OCI-LY3 (cell line): Measurements from ENCODE around the gene LMO7.

Source experiments
- H2AFZ ChIP-seq: fragments of 200-600, 300-600 bp; shearing (Covaris generic); 2 replicates; pipeline ENCODE4 v1.6.0; 2014; ENCODE audit warnings: antibody characterized with exemption, low read depth, low read length
- H3K27ac ChIP-seq: fragments of 200-600, 300-600 bp; sonication (generic); 2 replicates; pipeline ENCODE4 v1.5.1; 2014; ENCODE audit warnings: mild to moderate bottlenecking, low read length, moderate library complexity, mixed read lengths
- H3K27me3 ChIP-seq: fragments of 200-600, 300-600 bp; sonication (generic); 2 replicates; pipeline ENCODE4 v1.6.1; 2014; ENCODE audit warnings: low read depth, low read length, mixed read lengths
- H3K36me3 ChIP-seq: fragments of 200-600, 300-600 bp; sonication (generic); replicated peaks from 2 replicates; pipeline ENCODE3; 2014; ENCODE audit warnings: low read depth, low read length, mixed read lengths
- H3K4me1 ChIP-seq: fragments of 300-600, 200-600 bp; sonication (generic); 2 replicates; pipeline ENCODE4 v1.6.1; 2014; ENCODE audit warnings: low read length, mixed read lengths
- H3K4me2 ChIP-seq: fragments of 200-600, 300-600 bp; sonication (generic); 2 replicates; pipeline ENCODE4 v1.6.1; 2014; ENCODE audit warnings: low read length, mixed read lengths
- H3K4me3 ChIP-seq: fragments of 300-600, 200-600 bp; sonication (generic); 2 replicates; pipeline ENCODE4 v1.5.1; 2014; ENCODE audit warnings: antibody characterized with exemption, mild to moderate bottlenecking, low read length, moderate library complexity
- H3K79me2 ChIP-seq: fragments of 300-600, 200-600 bp; shearing (Covaris generic); 2 replicates; pipeline ENCODE4 v1.6.1; 2014; ENCODE audit warnings: mild to moderate bottlenecking, low read length, mixed read lengths
- H3K9ac ChIP-seq: fragments of 300-600, 200-600 bp; shearing (Covaris generic); 2 replicates; pipeline ENCODE4 v1.6.0; 2014; ENCODE audit warnings: mild to moderate bottlenecking, low read length, moderate library complexity
- H3K9me3 ChIP-seq: fragments of 200-600, 300-600 bp; shearing (Covaris generic); 2 replicates; pipeline ENCODE4 v1.6.1; 2014; ENCODE audit warnings: low read length, mixed read lengths; ENCODE audit not compliant: insufficient read depth
- H4K20me1 ChIP-seq: fragments of 200-600, 300-600 bp; sonication (generic); 2 replicates; pipeline ENCODE4 v1.6.1; 2016; ENCODE audit warnings: low read length, mixed read lengths; ENCODE audit not compliant: insufficient read depth
- EZH2phosphoT487 ChIP-seq: fragments of 200-600 bp; shearing (Covaris generic); IDR thresholded peaks from 2 replicates; pipeline ENCODE4 v1.6.1; 2018; ENCODE audit warnings: antibody characterized with exemption, mixed run types, low read depth
- TF ChIP-seq, protein P1 (sequence below): fragments of 200-600, 300-600 bp; sonication (generic); IDR thresholded peaks from 2 replicates; pipeline ENCODE4 v1.5.1; 2014; ENCODE audit warnings: antibody characterized with exemption, low read length, low read depth

LMO7 gene

GRCh38 chr13:75818179-75818967 lies 182.2 kb downstream of the LMO7 start:
- no peaks in the 10 kb centered on the region for H3K79me2 ChIP-seq
- no peaks in the 10 kb centered on the region for H3K9me3 ChIP-seq
- no peaks in the 10 kb centered on the region for H3K4me1 ChIP-seq
- H3K4me2 ChIP-seq, result no peak overlapping the region
- no peaks in the 10 kb centered on the region for H3K27me3 ChIP-seq
- H2AFZ ChIP-seq, result no peak overlapping the region
- no peak overlapping the region for H3K27ac ChIP-seq
- TF ChIP-seq, protein P1, sequence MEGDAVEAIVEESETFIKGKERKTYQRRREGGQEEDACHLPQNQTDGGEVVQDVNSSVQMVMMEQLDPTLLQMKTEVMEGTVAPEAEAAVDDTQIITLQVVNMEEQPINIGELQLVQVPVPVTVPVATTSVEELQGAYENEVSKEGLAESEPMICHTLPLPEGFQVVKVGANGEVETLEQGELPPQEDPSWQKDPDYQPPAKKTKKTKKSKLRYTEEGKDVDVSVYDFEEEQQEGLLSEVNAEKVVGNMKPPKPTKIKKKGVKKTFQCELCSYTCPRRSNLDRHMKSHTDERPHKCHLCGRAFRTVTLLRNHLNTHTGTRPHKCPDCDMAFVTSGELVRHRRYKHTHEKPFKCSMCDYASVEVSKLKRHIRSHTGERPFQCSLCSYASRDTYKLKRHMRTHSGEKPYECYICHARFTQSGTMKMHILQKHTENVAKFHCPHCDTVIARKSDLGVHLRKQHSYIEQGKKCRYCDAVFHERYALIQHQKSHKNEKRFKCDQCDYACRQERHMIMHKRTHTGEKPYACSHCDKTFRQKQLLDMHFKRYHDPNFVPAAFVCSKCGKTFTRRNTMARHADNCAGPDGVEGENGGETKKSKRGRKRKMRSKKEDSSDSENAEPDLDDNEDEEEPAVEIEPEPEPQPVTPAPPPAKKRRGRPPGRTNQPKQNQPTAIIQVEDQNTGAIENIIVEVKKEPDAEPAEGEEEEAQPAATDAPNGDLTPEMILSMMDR, result no peak
- no peak for TF ChIP-seq EZH2phosphoT487
- H3K36me3 ChIP-seq, result no peaks in the 10 kb centered on the region
- H3K4me3 ChIP-seq, result no peak overlapping the region
- H4K20me1 ChIP-seq, result no peaks in the 10 kb centered on the region
- no peak overlapping the region for H3K9ac ChIP-seq

DNA sequence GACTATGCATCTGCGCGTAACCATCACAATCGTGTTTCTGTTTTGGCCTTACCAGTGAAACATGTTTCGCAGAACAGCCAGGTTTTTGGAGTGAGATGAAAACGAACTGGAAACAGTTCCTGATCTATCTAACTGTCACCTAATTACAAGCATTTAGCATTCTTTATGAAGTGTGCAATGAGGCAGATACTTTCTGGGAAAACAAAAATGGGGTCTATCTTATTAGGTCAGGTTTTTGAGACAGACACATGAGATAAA lies 182.8 kb downstream of the LMO7 start:
- no peak overlapping the region for H3K27ac ChIP-seq
- no peaks in the 10 kb centered on the region for H3K79me2 ChIP-seq
- no peak overlapping the region for H3K4me2 ChIP-seq
- H3K9ac ChIP-seq, result no peak overlapping the region
- H2AFZ ChIP-seq, result no peak overlapping the region
- H3K36me3 ChIP-seq, result peaks cover 2% of the 10 kb centered on the region
- no peaks in the 10 kb centered on the region for H3K9me3 ChIP-seq
- H4K20me1 ChIP-seq, result no peaks in the 10 kb centered on the region
- H3K4me3 ChIP-seq, result no peak overlapping the region
- no peaks in the 10 kb centered on the region for H3K27me3 ChIP-seq
- TF ChIP-seq, protein P1, result no peak
- TF ChIP-seq EZH2phosphoT487, result no peak
- H3K4me1 ChIP-seq, result no peaks in the 10 kb centered on the region

- no peak for TF ChIP-seq EZH2phosphoT487
- TF ChIP-seq, protein P1, result no peak
- no peaks in the 10 kb centered on the region for H4K20me1 ChIP-seq
- H3K27me3 ChIP-seq, result no peaks in the 10 kb centered on the region
- H2AFZ ChIP-seq, result no peak overlapping the region
- no peak overlapping the region for H3K27ac ChIP-seq
- no peak overlapping the region for H3K4me2 ChIP-seq
- no peak overlapping the region for H3K4me3 ChIP-seq
- H3K9me3 ChIP-seq, result no peaks in the 10 kb centered on the region
- H3K4me1 ChIP-seq, result no peaks in the 10 kb centered on the region
- H3K9ac ChIP-seq, result no peak overlapping the region
- H3K79me2 ChIP-seq, result no peaks in the 10 kb centered on the region
- peaks cover 2% of the 10 kb centered on the region for H3K36me3 ChIP-seq
Measured at GRCh38 chr13:75825161-75825560, 189.0 kb downstream of the LMO7 start.

DNA sequence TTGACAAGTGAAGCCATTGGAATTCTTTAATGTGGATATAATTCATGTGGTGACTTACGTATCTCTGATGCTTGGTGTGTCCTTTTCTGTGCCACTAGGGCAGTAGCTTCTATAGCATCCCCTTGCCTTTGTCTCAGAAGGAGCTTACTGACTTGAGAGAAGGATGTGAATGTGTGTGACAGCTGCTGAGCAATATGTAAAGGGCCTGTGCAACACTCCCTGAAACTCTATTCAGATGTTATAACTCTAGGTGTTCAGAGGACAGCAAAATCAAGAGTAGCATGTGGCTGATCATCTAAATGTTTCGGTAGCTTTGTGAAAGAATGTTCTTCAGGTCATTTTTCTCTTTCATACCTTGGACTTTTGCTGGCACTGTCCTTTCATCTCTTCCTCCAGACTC lies 189.5 kb downstream of the LMO7 start:
- H3K79me2 ChIP-seq, result no peaks in the 10 kb centered on the region
- H3K27ac ChIP-seq, result no peak overlapping the region
- H3K4me1 ChIP-seq, result no peaks in the 10 kb centered on the region
- no peak overlapping the region for H3K4me3 ChIP-seq
- H3K9ac ChIP-seq, result no peak overlapping the region
- TF ChIP-seq EZH2phosphoT487, result no peak
- no peaks in the 10 kb centered on the region for H3K9me3 ChIP-seq
- no peak overlapping the region for H2AFZ ChIP-seq
- H3K36me3 ChIP-seq, result peaks cover 2% of the 10 kb centered on the region
- H3K27me3 ChIP-seq, result no peaks in the 10 kb centered on the region
- no peaks in the 10 kb centered on the region for H4K20me1 ChIP-seq
- no peak overlapping the region for H3K4me2 ChIP-seq
